T-helper 17 cell (primary cell): ENCODE measurements around the gene G6PD. TPM values are rescaled to one million over a fixed set of nuclear protein-coding genes. Genes with fewer than 3 reads are reported as not detected.

ENCODE experiments used
- ATAC-seq: fragments of 150-1000 bp; cut with Tn5 transposase; 2 replicates; pipeline ENCODE4 v1.10.0; 2021; ENCODE audit warnings: mild to moderate bottlenecking, moderate library complexity
- DNase-seq, 3 donors: peaks; one replicate each; pipeline versions ENCODE4 v3.0.0 to v3.0.0-alpha.2; 2020 to 2021
- H3K9me3 ChIP-seq: one replicate; pipeline ENCODE4 v1.7.0; 2013; ENCODE audit warnings: low read length, mild to moderate bottlenecking; ENCODE audit not compliant: control insufficient read depth, poor library complexity, severe bottlenecking
- H3K27ac Mint-ChIP-seq: one replicate; pipeline ENCODE4 v1.8.0; 2022; ENCODE audit warnings: mild to moderate bottlenecking, moderate library complexity, mixed read lengths
- H3K27me3 Mint-ChIP-seq: one replicate; pipeline ENCODE4 v1.8.0; 2022; ENCODE audit warnings: mixed read lengths
- H3K36me3 Mint-ChIP-seq: one replicate; pipeline ENCODE4 v1.8.0; 2022; ENCODE audit warnings: low read depth, mixed read lengths
- H3K4me1 Mint-ChIP-seq: one replicate; pipeline ENCODE4 v1.8.0; 2022; ENCODE audit warnings: mild to moderate bottlenecking, mixed read lengths
- H3K4me3 Mint-ChIP-seq: one replicate; pipeline ENCODE4 v1.8.0; 2022; ENCODE audit warnings: mild to moderate bottlenecking, moderate library complexity, mixed read lengths
- total RNA-seq, 4 donors: library from RNA in 2 of 4; stranded (reverse) in 2 of 4; gene quantifications; one replicate each; pipeline ENCODE4 v1.2.3 and lab custom pipeline; 2022 to 2026

Gene G6PD
- total RNA-seq, 2 donors from 2014 or later: 28.5 to 44.9 TPM

- ATAC-seq (peak; percentile 97), DNase-seq (peak; percentile 82 to 90 (median 89))
- peaks cover 15% of the 10 kb centered on the region for H3K4me1 Mint-ChIP-seq
- no peaks in the 10 kb centered on the region for H3K36me3 Mint-ChIP-seq
- no peaks in the 10 kb centered on the region for H3K9me3 ChIP-seq
- no peaks in the 10 kb centered on the region for H3K27me3 Mint-ChIP-seq
- peak within 1 kb of the TSS; percentile 61 for H3K27ac Mint-ChIP-seq
- H3K4me3 Mint-ChIP-seq: peak within 1 kb of the TSS; percentile 88
Observed at GRCh38 chrX:154515966-154516655, 30.5 kb downstream of the G6PD start, which contains the start of gene FAM3A. Gene FAM3A, minus strand, starts transcription at chrX:154516232. Its CDS starts 460 bp downstream, at chrX:154515772.

- no peak for ATAC-seq
- peak overlapping the region; percentile 61 for H3K27ac Mint-ChIP-seq
- H3K9me3 ChIP-seq: no peaks in the 10 kb centered on the region
- DNase-seq: no peak
- H3K4me3 Mint-ChIP-seq: peak overlapping the region; percentile 88
- peaks cover 15% of the 10 kb centered on the region for H3K4me1 Mint-ChIP-seq
- no peaks in the 10 kb centered on the region for H3K36me3 Mint-ChIP-seq
- H3K27me3 Mint-ChIP-seq: no peaks in the 10 kb centered on the region
Observed at GRCh38 chrX:154515090-154515965, 31.3 kb downstream of the G6PD start.

- peaks cover 2% of the 10 kb centered on the region for H3K36me3 Mint-ChIP-seq
- no peak overlapping the region for H3K27ac Mint-ChIP-seq
- no peak for ATAC-seq
- peak overlapping the region; percentile 75 for H3K4me3 Mint-ChIP-seq
- no peaks in the 10 kb centered on the region for H3K9me3 ChIP-seq
- DNase-seq: no peak
- peaks cover 17% of the 10 kb centered on the region for H3K4me1 Mint-ChIP-seq
- no peaks in the 10 kb centered on the region for H3K27me3 Mint-ChIP-seq
Observed at GRCh38 chrX:154513716-154514115, 32.9 kb downstream of the G6PD start.

GRCh38 chrX:154512879-154513553, 33.6 kb downstream of the G6PD start:
- Mint-ChIP-seq H3K4me3 (no peak overlapping the region), H3K27ac (no peak overlapping the region), H3K27me3 (no peaks in the 10 kb centered on the region), H3K36me3 (peaks cover 2% of the 10 kb centered on the region), H3K4me1 (peaks cover 20% of the 10 kb centered on the region)
- H3K9me3 ChIP-seq: no peaks in the 10 kb centered on the region
- no peak for ATAC-seq
- no peak for DNase-seq

GRCh38 chrX:154511761-154512160, 34.9 kb downstream of the G6PD start:
- no peak for ATAC-seq

GRCh38 chrX:154509455-154509854, 37.2 kb downstream of the G6PD start:
- H3K4me1 Mint-ChIP-seq: peaks cover 10% of the 10 kb centered on the region
- H3K36me3 Mint-ChIP-seq: peaks cover 2% of the 10 kb centered on the region
- H3K27me3 Mint-ChIP-seq: no peaks in the 10 kb centered on the region
- H3K4me3 Mint-ChIP-seq: no peak overlapping the region
- no peaks in the 10 kb centered on the region for H3K9me3 ChIP-seq
- DNase-seq (no peak), ATAC-seq (no peak)
- no peak overlapping the region for H3K27ac Mint-ChIP-seq

More at GRCh38 chrX:154511761-154512160, 34.9 kb downstream of the G6PD start:
- Mint-ChIP-seq H3K27ac (peak overlapping the region; percentile 19), H3K27me3 (no peaks in the 10 kb centered on the region), H3K4me3 (no peak overlapping the region), H3K36me3 (peaks cover 2% of the 10 kb centered on the region), H3K4me1 (peaks cover 20% of the 10 kb centered on the region)
- H3K9me3 ChIP-seq: no peaks in the 10 kb centered on the region
- DNase-seq: no peak

- DNase-seq: no peak
- H3K27ac Mint-ChIP-seq: no peak overlapping the region
- ATAC-seq: no peak
- no peaks in the 10 kb centered on the region for H3K9me3 ChIP-seq
- H3K4me1 Mint-ChIP-seq: peaks cover 5% of the 10 kb centered on the region
- H3K4me3 Mint-ChIP-seq: no peak overlapping the region
- no peaks in the 10 kb centered on the region for H3K27me3 Mint-ChIP-seq
- peaks cover 2% of the 10 kb centered on the region for H3K36me3 Mint-ChIP-seq
Observed at GRCh38 chrX:154508384-154508745, 38.3 kb downstream of the G6PD start.

- H3K9me3 ChIP-seq: no peaks in the 10 kb centered on the region
- Mint-ChIP-seq H3K27me3 (no peaks in the 10 kb centered on the region), H3K36me3 (peaks cover 2% of the 10 kb centered on the region), H3K4me1 (peaks cover 5% of the 10 kb centered on the region), H3K4me3 (no peak overlapping the region), H3K27ac (no peak overlapping the region)
- ATAC-seq (no peak), DNase-seq (no peak)
Observed at GRCh38 chrX:154507673-154508383, 38.8 kb downstream of the G6PD start.

- H3K27ac Mint-ChIP-seq: no peak overlapping the region
- H3K27me3 Mint-ChIP-seq: no peaks in the 10 kb centered on the region
- H3K4me3 Mint-ChIP-seq: no peak overlapping the region
- H3K9me3 ChIP-seq: no peaks in the 10 kb centered on the region
- ATAC-seq (no peak), DNase-seq (no peak)
- H3K4me1 Mint-ChIP-seq: peaks cover 5% of the 10 kb centered on the region
- peaks cover 2% of the 10 kb centered on the region for H3K36me3 Mint-ChIP-seq
Observed at GRCh38 chrX:154506483-154507332, 39.9 kb downstream of the G6PD start.

GRCh38 chrX:154505734-154506133, 40.9 kb downstream of the G6PD start:
- H3K4me3 Mint-ChIP-seq: no peak overlapping the region
- peaks cover 2% of the 10 kb centered on the region for H3K36me3 Mint-ChIP-seq
- H3K9me3 ChIP-seq: no peaks in the 10 kb centered on the region
- H3K27me3 Mint-ChIP-seq: no peaks in the 10 kb centered on the region
- no peak overlapping the region for H3K27ac Mint-ChIP-seq
- peaks cover 5% of the 10 kb centered on the region for H3K4me1 Mint-ChIP-seq
- ATAC-seq (no peak), DNase-seq (no peak)

GRCh38 chrX:154502989-154503388, 43.7 kb downstream of the G6PD start:
- no peak overlapping the region for H3K27ac Mint-ChIP-seq
- no peaks in the 10 kb centered on the region for H3K36me3 Mint-ChIP-seq
- ATAC-seq: no peak
- H3K9me3 ChIP-seq: no peaks in the 10 kb centered on the region
- no peak for DNase-seq
- H3K4me1 Mint-ChIP-seq: no peaks in the 10 kb centered on the region
- H3K4me3 Mint-ChIP-seq: no peak overlapping the region
- no peaks in the 10 kb centered on the region for H3K27me3 Mint-ChIP-seq

GRCh38 chrX:154502098-154502497, 44.5 kb downstream of the G6PD start:
- Mint-ChIP-seq H3K36me3 (no peaks in the 10 kb centered on the region), H3K4me3 (no peak overlapping the region), H3K27ac (no peak overlapping the region), H3K27me3 (no peaks in the 10 kb centered on the region), H3K4me1 (no peaks in the 10 kb centered on the region)
- DNase-seq (no peak), ATAC-seq (no peak)
- H3K9me3 ChIP-seq: no peaks in the 10 kb centered on the region
